KOPT-K1 (cell line): ENCODE results near the gene SAMD11.
"Not testable (repeated sequence)": the region's sequence is repeated elsewhere in the genome, so short reads cannot be mapped to it uniquely, and the experiment has no call there.

Experiments used
- H3K27ac ChIP-seq: fragments of 200-600 bp; sonication (generic); 2 replicates; pipeline ENCODE4 v1.5.1; 2016; ENCODE audit warnings: antibody characterized with exemption, mild to moderate bottlenecking, low read depth, low read length; ENCODE audit not compliant: poor library complexity, severe bottlenecking
- H3K36me3 ChIP-seq: fragments of 200-600 bp; sonication (generic); 2 replicates; pipeline ENCODE4 v1.5.1; 2017; ENCODE audit warnings: antibody characterized with exemption, mild to moderate bottlenecking, low read length, moderate library complexity; ENCODE audit not compliant: insufficient read depth
- H3K9me3 ChIP-seq: fragments of 200-600 bp; sonication (generic); 2 replicates; pipeline ENCODE4 v1.5.1; 2017; ENCODE audit warnings: antibody characterized with exemption, low read length, mild to moderate bottlenecking; ENCODE audit not compliant: insufficient read depth, poor library complexity, severe bottlenecking

The SAMD11 gene

DNA sequence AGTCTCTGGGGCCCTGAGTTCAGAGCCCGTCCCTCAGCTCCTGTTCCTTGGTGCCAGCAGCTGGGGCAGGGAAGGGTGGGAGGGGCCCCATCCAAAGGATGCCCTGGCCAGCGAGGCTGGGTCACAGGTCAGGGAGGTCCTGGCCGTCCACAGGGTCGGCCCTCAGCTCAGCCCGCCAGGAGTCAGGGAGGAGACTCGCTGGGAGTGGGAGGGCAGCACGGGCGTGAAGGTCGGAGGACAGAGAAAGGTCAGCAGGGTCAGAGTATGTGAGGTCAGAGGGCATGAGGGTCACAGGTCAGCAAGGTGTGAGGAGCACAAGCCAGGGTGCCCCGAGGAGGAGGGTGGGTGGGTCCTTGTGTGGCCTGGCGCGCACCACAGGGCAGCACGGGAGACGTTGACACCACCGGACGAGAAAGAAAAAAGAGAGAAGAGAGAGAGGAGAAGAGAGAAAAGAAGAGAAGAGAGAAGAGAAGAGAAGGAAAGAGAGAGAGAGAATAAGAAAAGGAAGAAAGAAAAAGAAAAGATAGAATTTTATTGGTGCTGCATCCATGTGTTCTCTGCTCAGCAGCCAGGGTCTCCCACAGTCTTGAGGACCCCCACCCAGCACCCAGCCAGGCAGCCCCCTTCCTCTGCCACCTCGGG lies 51.1 kb downstream of the SAMD11 start:
- no peaks in the 10 kb centered on the region for H3K9me3 ChIP-seq
- H3K36me3 ChIP-seq, result no peaks in the 10 kb centered on the region
- H3K27ac ChIP-seq, result no peak overlapping the region

DNA sequence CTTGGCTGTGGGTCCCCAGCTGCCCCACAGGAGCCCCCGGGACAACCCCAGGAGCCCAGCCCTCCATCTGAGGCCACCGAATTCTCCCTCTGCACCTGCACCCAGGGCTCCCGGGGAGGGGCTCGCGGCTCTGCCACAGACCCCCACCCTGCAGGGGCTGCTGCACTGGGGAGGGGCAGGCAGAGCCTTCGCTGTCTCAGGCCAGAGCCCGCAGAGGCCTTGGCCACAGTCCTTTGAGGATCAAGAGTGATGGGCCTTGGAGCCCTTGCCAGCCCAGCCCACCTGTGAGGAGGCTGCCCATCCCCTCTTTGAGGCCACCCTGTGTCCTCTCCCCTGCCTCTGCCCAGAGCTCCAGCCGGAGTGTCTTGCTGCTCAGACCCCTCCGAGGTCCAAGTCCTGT lies 51.6 kb downstream of the SAMD11 start:
- Histone ChIP-seq H3K9me3 (no peaks in the 10 kb centered on the region), H3K36me3 (no peaks in the 10 kb centered on the region), H3K27ac (no peak overlapping the region)

DNA sequence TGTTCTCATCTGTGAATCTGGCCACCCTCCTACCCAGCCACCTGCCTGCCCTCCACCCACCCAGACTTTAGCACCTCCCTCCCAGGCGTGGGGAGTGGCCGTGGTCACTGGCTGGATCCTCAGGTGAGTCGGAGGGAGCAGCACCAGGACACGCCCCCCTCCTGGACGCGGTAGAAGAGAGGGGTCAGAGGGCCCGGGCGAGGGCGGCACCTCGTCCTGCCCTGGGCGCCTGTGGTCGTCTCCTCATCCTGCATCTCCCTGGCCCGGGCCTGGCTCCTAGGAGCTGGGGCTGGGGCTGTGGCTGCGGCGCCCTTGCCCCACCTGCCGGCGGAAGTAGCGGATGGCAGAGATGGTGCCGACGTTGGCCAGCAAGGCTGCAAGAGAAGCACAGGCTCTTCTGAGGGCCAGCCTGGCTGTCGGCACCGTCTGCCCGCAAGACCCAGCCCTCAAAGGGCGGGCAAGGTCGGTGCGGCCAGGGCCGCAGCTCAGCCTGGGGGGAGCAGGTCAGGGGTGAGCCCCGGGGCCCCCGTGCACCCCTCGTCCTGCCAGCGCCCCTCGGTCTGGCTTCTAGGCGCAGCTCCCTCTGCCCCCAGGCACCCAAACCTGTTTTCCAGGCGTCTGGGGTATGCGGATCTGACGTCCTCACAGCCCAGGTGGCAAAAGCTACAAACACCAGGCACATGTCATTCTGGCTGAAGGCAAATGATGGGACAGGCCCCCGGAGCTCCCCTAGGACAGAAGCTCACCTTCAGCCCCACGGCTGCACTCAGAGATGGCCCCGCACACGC lies 52.4 kb downstream of the SAMD11 start:
- Histone ChIP-seq H3K36me3 (no peaks in the 10 kb centered on the region), H3K27ac (no peak overlapping the region), H3K9me3 (no peaks in the 10 kb centered on the region)

DNA sequence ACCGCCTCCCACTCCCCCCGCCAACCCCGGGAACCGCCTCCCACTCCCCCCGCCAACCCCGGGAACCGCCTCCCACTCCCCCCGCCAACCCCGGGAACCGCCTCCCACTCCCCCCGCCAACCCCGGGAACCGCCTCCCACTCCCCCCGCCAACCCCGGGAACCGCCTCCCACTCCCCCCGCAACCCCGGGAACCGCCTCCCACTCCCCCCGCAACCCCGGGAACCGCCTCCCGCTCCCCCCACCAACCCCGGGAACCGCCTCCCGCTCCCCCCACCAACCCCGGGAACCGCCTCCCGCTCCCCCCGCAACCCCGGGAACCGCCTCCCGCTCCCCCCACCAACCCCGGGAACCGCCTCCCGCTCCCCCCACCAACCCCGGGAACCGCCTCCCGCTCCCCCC lies 53.1 kb downstream of the SAMD11 start:
- H3K36me3 ChIP-seq, H3K27ac ChIP-seq, H3K9me3 ChIP-seq: not testable (repeated sequence)

DNA sequence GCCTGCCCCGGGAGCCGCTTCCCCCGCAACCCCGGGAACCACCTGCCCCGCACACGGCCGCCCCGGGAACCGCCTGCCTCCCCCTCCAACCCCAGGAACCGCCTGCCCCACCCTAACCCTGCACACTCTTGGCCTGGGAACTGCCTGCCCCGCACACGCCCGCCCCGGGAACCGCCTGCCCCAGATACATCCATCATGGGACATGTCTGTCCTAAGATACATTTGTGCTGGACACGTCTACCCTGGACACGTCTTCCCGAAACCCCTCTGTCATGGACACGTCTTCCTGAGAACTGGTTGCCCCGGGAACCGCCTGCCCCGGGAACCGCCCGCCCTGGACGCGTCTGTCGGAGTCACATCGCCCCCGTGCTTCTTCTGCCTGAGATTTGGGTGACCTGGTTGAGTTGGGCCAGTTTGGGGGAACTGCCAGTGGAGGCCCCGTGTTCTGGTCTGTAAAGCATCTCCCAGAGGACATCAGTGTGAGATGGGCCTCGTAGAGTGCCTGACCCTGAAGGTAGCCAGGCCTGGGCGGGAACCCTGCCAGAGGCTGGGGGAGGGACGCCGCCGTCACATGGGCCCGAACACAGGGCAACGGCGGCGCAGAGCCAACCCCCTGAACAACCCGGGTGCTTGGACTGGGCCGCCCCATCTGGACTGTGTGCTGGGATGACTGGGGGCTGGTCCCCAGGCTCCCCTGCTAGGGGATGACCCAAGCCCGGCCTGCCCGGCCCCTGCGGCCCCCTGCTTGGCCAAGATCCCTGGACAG lies 54.5 kb downstream of the SAMD11 start:
- Histone ChIP-seq H3K9me3 (no peaks in the 10 kb centered on the region), H3K36me3 (no peaks in the 10 kb centered on the region), H3K27ac (no peak overlapping the region)

DNA sequence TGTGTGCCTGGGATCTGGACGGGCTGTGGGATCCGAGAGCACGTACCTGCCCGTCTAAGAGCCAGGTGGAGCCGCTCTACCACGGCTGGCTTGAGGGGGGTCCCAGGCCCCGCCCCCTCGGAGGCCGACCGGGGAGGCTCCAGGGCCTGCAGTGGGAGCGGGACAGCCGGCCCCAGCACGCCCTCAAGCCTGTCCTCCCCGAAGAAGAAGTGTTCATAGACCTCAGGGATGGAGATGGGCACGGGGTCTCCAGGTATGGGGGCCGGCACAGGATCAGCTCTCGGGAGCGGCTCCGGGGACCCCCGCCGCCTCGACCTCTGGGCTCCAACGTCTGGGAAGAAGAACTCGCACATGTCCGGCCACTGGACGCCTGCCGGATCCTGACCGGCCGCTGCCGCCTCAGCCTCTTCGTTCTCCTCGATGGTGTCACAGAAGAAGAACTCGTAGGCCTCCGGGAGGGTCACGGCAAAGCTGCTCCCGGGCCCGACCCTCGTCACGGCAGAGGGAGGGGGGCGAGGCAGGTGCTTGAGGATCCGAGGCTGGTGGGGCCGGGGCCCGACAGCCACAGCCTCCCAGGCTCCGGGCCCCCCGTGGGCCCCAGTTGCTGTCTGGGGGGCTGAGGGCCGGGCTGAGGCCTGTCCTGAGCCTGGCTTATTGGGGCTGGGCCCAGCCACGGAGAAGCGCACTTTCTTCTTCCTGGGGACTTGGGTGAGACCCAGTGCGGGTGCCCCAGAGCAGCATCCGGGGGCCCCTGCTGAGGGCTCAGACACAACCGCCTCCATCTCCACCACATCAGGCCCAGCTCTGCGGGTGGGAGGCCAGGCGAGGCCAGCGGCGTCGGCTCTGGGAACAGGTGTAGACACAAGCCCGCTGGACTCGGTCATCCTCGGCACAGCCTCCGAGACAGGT lies 55.4 kb downstream of the SAMD11 start:
- Histone ChIP-seq H3K36me3 (no peaks in the 10 kb centered on the region), H3K9me3 (no peaks in the 10 kb centered on the region), H3K27ac (no peak overlapping the region)

DNA sequence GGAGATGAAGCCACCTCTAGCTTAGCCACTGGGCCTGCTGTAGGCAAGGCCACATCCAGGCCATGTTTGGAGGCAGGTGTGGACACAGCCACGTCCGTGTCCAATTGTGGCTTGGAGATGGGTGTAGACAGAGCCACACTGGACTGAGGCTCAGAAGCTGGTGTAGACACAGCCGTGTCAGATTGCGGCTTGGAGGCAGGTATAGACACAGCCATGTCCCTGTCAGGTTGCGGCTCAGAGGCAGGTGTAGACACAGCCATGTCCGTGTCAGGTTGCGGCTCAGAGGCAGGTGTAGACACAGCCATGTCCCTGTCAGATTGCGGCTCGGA lies 56.0 kb downstream of the SAMD11 start:
- H3K9me3 ChIP-seq, result no peaks in the 10 kb centered on the region
- no peak overlapping the region for H3K27ac ChIP-seq
- H3K36me3 ChIP-seq, result no peaks in the 10 kb centered on the region

DNA sequence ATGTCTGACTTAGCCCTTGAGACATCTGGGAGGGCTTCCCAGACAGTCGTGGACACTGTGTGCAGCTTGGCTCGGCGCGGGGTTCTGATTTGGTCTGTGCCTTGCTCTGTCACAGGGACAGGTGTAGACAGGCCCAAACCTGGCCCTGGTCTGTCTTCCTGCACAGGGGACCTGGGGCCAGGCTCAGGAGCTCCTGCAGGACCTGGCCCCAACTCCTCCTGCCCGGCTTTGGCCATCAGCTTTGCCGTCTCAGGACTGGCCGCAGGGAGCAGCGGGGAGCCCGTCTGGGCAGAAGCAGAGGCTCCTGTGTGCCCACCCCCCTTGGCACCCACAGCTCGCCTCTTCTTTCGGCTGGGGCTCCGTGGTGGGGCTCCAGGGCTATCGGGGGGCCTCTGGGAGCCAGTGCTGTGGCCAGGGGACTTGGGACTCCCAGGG lies 56.4 kb downstream of the SAMD11 start:
- Histone ChIP-seq H3K9me3 (no peaks in the 10 kb centered on the region), H3K27ac (no peak overlapping the region), H3K36me3 (no peaks in the 10 kb centered on the region)

DNA sequence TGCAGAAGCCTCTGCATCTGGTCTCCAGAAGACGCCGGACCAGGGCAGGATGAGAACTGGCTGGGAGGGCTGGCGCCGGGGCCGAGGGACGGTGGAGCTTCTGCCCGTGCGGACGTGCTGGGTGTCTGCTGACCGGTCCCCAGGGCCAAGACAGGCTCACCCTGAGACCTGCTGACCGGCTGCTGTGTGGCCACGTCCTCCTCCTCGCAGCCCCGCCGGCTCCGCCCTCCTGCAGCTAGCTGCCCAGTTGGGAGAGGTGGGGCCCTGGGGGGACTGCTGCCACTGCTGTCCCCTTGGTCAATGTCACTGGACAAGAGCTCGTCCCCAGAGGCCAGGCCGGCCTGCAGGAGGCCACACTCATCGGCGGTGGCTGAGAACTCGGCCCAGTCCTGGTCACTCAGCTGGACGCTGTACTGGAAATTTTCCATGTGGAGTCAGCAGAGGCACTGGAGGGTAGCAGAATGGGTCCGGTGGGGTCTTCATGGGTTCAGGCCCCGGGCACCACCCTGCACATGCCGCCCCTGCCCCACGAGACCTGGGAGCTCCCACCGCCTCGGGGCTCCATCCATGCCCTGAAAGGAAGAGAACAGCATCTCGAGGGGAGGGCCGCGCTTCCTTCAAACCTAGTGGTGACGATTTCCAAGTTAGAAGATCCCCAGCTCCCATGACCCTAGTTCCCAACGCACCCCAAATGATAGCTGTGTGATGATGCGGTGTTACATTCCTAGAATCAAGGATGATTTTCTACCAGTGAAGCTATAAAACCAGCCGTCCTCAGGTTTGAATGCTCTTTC lies 57.1 kb downstream of the SAMD11 start:
- H3K36me3 ChIP-seq, result no peaks in the 10 kb centered on the region
- H3K9me3 ChIP-seq, result no peaks in the 10 kb centered on the region
- no peak overlapping the region for H3K27ac ChIP-seq

DNA sequence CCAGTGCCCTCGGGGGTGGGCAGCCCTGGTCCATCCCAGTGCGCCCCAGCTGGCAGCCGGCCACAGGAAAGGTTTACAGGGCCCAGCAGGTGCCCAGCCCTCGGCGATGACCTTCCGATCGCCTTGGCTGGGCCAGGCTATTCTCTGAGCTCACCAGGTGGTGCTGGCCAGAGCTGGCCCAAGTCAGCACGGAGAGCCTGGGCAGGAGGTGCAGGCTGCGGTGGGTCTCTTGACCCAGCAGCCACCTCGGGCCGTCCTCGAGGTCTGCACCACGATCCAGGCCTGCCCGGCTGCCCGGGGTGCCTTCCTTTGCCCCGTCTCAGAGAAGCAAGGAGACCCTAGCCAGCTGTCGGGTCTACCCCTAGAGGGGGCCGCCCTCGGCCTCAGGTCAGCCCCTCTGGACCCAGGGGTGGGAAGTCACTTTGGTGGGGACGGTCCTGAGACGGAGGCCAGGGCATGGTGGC lies 57.8 kb downstream of the SAMD11 start:
- Histone ChIP-seq H3K27ac (no peak overlapping the region), H3K36me3 (no peaks in the 10 kb centered on the region), H3K9me3 (no peaks in the 10 kb centered on the region)

DNA sequence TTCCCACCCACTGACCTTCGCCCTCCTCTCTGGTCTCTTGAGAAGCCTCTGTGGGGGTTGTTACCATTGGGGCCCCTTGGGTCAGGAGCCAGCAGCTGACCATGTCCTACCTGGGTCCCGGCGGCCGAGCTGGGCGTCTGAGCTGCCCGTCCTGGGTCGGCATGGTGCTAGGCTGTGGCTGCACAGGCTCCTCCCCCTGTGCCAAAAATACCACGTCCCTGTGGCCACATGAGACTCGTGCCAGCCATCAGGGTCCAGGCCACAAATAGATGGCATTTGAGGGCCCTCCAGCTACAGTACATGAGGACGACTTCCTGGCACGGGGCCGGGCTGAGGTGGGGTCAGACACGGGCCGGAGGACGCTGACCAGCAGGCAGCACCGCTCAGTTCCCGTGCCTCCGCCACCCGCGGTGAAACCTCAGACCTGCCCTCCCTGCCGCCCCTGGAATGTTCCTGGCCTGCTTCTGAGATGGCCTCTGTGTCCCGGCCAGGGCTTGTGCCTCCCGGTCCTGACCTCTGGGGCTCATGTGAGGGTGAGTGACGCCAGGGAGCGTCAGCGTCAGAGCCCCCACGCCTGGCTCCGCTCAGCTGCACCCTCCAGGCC lies 58.3 kb downstream of the SAMD11 start, which contains the start of gene PERM1:
Gene PERM1, minus strand, starts transcription at position 139 of the 604 bp plus-strand sequence. CDS start 1,064 bp downstream, outside the sequence.
- H3K27ac ChIP-seq, result no peak within 1 kb of the TSS
- no peaks in the 10 kb centered on the region for H3K36me3 ChIP-seq
- H3K9me3 ChIP-seq, result no peaks in the 10 kb centered on the region

DNA sequence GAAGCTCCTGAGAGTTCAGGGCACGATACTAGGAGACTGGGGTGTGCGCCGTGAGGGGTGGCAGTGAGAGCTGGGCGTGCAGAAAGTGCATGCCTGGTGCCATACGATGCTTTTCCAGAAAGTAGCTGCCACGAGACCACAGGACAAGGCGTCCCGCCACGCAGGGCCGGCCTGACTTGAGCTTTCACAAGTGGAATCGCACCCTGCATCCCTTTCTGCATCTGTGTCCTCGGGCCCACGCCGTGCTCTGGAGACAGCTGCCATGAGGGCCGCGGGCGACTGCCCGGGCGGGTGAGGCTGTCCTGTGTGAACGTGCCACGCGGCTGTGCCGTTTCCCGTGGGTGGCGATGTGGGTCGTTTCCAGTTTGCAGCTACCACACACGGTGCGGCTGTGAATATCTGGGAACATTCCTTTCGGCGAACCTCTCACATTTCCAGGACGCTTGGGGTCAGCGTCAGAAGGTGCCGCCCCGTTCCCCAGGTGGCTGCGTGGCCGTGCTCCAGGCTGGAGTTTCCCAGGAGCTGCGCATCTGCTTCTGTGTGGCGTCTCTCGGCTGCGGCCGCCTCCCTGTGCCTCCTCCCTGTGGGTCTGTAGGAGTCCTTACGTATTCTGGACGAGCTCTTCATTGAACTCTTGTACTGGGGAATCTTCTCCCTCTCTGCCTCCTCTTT lies 59.2 kb downstream of the SAMD11 start:
- H3K9me3 ChIP-seq, result no peaks in the 10 kb centered on the region
- no peak overlapping the region for H3K27ac ChIP-seq
- H3K36me3 ChIP-seq, result no peaks in the 10 kb centered on the region

DNA sequence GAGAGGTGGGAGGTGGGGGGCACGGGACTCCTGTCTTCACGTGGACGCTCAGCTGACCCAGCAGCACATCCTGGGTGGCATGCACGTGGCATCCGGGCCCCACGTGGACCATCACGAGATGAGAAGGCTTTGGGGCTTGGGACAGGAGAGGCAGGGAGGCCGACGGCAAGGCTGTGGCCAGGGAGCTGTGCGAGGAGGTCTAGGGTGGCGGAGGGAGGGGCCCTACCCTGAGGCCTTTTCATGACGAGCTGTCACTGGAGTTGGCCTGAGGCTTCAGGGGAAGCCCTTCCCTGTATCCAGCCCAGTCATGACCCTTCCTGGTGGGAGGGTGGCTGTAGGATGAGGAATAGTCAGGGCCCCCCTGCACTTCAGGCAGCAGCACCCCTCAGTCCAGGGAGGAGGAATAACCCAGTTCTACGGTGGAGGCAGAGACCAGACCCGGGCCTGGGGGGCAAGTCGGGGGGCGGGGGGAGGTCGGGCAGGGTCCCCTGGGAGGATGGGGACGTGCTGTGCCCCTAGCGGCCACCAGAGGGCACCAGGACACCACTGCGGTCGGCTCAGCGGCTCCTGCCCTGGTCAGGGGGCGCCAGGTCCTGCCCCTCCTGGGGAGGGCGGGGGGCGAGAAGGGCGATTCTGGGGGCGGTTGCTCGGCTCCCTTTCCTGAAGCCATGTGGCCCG lies 60.2 kb downstream of the SAMD11 start:
- Histone ChIP-seq H3K36me3 (no peaks in the 10 kb centered on the region), H3K9me3 (no peaks in the 10 kb centered on the region), H3K27ac (no peak overlapping the region)
